NT2/D1 (cell line): Measurements from ENCODE around the gene ZNRF1.

Source experiments
- SUZ12 ChIP-seq: IDR thresholded peaks from 2 replicates; pipeline ENCODE4 v1.6.1; 2011; ENCODE audit not compliant: insufficient read length, insufficient read depth; ENCODE audit errors: extremely low read depth
- YY1 ChIP-seq: IDR thresholded peaks from 2 replicates; pipeline ENCODE4 v1.6.1; 2011; ENCODE audit not compliant: insufficient read length, insufficient read depth
- ZNF274 ChIP-seq: IDR thresholded peaks from 2 replicates; pipeline ENCODE4 v1.6.1; 2011; ENCODE audit warnings: mild to moderate bottlenecking, low read depth, low read length

DNA sequence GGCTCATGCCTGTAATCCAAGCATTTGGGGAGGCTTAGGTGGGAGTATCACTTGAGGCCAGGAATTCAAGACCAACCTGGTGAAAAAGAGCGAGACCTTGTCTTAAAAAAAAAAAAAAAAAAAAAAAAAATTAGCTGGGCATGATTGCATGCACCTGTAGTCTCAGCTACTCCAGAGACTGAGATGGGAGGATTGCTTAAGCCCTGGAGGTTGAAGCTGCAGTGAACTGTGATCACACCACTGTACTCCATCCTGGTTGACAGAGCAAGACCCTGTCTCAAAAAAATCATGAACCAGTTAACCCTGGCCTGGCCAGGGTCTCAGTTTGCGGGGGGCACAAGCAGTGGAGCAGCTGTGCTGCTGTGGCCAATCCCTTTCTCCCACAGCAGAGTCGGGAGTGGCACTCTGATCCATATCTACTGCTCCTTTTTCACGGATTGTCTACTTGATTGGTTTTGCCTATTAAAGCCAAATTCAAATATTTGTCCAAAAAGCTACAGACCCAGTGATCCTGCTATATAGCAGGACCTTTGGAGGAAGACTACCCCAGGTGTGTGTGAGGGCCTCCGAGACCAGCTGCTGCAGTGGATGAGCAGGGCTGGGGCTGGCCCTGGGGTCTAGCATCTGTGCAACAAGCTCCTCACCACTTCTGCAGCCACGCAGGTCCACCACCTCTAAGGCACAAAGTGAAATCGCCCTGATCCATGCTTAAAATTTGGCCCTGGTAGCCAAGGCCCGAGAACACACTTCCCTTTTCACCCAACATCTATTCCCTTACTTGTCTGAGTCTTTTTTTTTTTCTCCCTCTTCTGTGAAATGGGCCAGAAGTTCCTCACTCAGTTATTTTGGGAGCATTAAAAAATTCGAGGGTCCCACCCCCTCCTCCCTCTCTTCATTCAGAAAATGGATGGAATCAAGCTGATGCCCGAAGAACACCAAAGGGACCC is 69.5 kb downstream of the ZNRF1 start:
- TF ChIP-seq YY1 = no peak
- TF ChIP-seq SUZ12 = no peak
- no peak for TF ChIP-seq ZNF274
